Neural crest cell (in vitro differentiated cells): ENCODE results near the gene TRAPPC10. TPM values are rescaled to one million over a fixed set of nuclear protein-coding genes. Genes with fewer than 3 reads are reported as not detected.

Experiments used
- DNase-seq: peaks from one replicate; pipeline ENCODE4 v3.0.0; 2021; ENCODE audit warnings: low read depth, mixed read lengths, low spot score
- H3K27ac Mint-ChIP-seq: one replicate; pipeline ENCODE4 v1.8.0; 2021; ENCODE audit warnings: mild to moderate bottlenecking, mixed read lengths; ENCODE audit not compliant: unreplicated experiment
- H3K27me3 Mint-ChIP-seq: 2 replicates; pipeline ENCODE4 v1.8.0; 2021; ENCODE audit warnings: low read depth, mild to moderate bottlenecking, mixed read lengths
- H3K36me3 Mint-ChIP-seq: 2 replicates; pipeline ENCODE4 v1.8.0; 2021; ENCODE audit warnings: low read depth, mild to moderate bottlenecking, mixed read lengths
- H3K4me1 Mint-ChIP-seq: 2 replicates; pipeline ENCODE4 v1.8.0; 2021; ENCODE audit warnings: mixed read lengths
- H3K4me3 Mint-ChIP-seq: one replicate; pipeline ENCODE4 v1.8.0; 2021; ENCODE audit warnings: mild to moderate bottlenecking, mixed read lengths
- H3K9me3 Mint-ChIP-seq: 2 replicates; pipeline ENCODE4 v1.8.0; 2021; ENCODE audit warnings: mixed read lengths
- CTCF ChIP-seq: fragments of 200-600 bp; sonication (generic); conservative IDR thresholded peaks from 2 replicates; pipeline ENCODE4 v1.5.0; 2021; ENCODE audit warnings: antibody characterized with exemption, mild to moderate bottlenecking
- total RNA-seq: library from RNA; stranded (reverse); gene quantifications from 2 replicates; pipeline ENCODE4 v1.2.1, GENCODE V29; 2021

TRAPPC10 gene
- total RNA-seq, 1 donor from 2014 or later: 35.1 TPM

- no peak overlapping the region for H3K4me3 Mint-ChIP-seq
Measured at GRCh38 chr21:44000360-44000759, 11.7 kb upstream of the TRAPPC10 start.

GRCh38 chr21:44002511-44002910, 9.6 kb upstream of the TRAPPC10 start:
- H3K36me3 Mint-ChIP-seq: no peaks in the 10 kb centered on the region
- no peak overlapping the region for H3K4me3 Mint-ChIP-seq
- no peaks in the 10 kb centered on the region for H3K9me3 Mint-ChIP-seq
- no peak for DNase-seq
- no peak for TF ChIP-seq CTCF
- no peaks in the 10 kb centered on the region for H3K27me3 Mint-ChIP-seq
- no peak overlapping the region for H3K27ac Mint-ChIP-seq
- no peaks in the 10 kb centered on the region for H3K4me1 Mint-ChIP-seq

More at GRCh38 chr21:44000360-44000759, 11.7 kb upstream of the TRAPPC10 start:
- no peak overlapping the region for H3K27ac Mint-ChIP-seq
- no peak for DNase-seq
- no peaks in the 10 kb centered on the region for H3K4me1 Mint-ChIP-seq
- H3K27me3 Mint-ChIP-seq: no peaks in the 10 kb centered on the region
- H3K36me3 Mint-ChIP-seq: no peaks in the 10 kb centered on the region
- no peaks in the 10 kb centered on the region for H3K9me3 Mint-ChIP-seq
- no peak for TF ChIP-seq CTCF

- no peak for TF ChIP-seq CTCF
- H3K9me3 Mint-ChIP-seq: no peaks in the 10 kb centered on the region
- H3K36me3 Mint-ChIP-seq: no peaks in the 10 kb centered on the region
- H3K4me3 Mint-ChIP-seq: no peak overlapping the region
- no peak overlapping the region for H3K27ac Mint-ChIP-seq
- H3K27me3 Mint-ChIP-seq: no peaks in the 10 kb centered on the region
- no peak for DNase-seq
- no peaks in the 10 kb centered on the region for H3K4me1 Mint-ChIP-seq
Measured at GRCh38 chr21:44003307-44003966, 8.7 kb upstream of the TRAPPC10 start.

- no peak overlapping the region for H3K4me3 Mint-ChIP-seq
- H3K36me3 Mint-ChIP-seq: no peaks in the 10 kb centered on the region
- no peak for TF ChIP-seq CTCF
- H3K9me3 Mint-ChIP-seq: no peaks in the 10 kb centered on the region
- H3K4me1 Mint-ChIP-seq: no peaks in the 10 kb centered on the region
- H3K27ac Mint-ChIP-seq: no peak overlapping the region
- H3K27me3 Mint-ChIP-seq: no peaks in the 10 kb centered on the region
- DNase-seq: no peak
Measured at GRCh38 chr21:44005071-44005470, 7.0 kb upstream of the TRAPPC10 start.

- Mint-ChIP-seq H3K4me3 (no peak overlapping the region), H3K9me3 (no peaks in the 10 kb centered on the region), H3K27me3 (no peaks in the 10 kb centered on the region), H3K4me1 (peaks cover 3% of the 10 kb centered on the region), H3K27ac (no peak overlapping the region), H3K36me3 (no peaks in the 10 kb centered on the region)
- no peak for TF ChIP-seq CTCF
- DNase-seq: no peak
Measured at GRCh38 chr21:44005593-44005992, 6.5 kb upstream of the TRAPPC10 start.
